Measurements from ENCODE around the gene PARP1.
"Not testable (repeated sequence)": the region's sequence is repeated elsewhere in the genome, so short reads cannot be mapped to it uniquely, and the experiment has no call there.

The PARP1 gene
- 81.9 to 167 (median 128) reads per million in 4 donors for total RNA-seq

DNA sequence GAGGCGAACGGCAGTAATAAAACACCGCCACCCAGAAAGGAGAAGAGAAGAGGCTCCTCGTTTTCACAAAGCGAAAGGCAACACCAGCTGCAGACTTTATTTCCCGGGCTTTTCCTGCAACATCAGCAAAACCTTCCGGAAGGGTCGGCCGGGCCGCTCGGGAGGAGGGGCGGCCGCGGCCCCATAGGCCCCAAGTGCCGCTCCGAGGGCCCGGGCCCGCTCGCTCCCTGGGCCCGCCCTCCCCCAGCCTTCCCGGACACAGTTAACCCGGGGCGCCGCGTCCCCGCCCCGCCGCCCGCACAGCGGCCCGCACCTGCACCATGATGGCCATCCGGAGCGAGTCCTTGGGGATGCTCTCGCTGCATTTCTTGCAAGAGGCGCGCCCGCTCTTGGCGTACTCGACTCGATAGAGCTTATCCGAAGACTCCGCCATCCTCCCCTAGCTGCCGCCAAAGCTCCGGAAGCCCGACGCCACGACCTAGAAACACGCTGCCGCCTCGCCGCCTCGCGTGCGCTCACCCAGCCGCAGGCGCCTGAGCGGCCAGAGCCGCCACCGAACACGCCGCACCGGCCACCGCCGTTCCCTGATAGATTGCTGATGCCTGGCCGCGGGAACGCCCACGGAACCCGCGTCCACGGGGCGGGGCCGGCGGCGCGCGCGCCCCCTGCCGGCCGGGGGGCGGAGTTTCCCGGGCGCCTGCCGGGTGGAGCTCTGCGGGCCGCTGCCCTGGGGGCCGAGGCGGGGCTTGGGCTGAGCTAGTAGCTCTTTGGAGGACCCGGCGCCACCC lies at the start of gene PARP1:
Gene PARP1, minus strand, starts transcription at position 597 of the 788 bp plus-strand sequence. Its CDS starts 164 bp downstream, at position 433.
- DNase-seq: peak; percentile 78 to 91 (median 80)

DNA sequence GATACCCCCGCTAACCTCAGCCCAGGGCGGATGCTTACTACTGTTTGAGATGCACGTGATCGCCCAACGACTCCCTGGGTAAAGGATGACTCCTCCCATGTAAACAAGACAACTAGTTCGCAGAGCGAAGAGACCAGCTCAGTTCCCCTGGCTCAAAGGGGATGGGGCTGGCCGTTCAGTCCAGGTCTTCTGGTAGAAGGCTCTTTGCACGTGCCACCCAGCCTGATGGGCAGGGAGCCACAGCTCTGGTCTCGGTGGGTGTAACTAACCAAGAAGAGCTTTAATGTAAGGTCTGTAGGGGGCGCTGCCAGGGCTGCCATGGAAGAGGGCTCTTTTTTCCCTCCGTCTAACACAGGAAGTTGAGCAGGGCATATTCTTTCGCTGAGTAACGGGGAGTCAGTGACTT lies 49.4 kb upstream of the PARP1 start:
- DNase-seq: peak in 4 of 5 donors; percentile 18 to 68 (median 29)

DNA sequence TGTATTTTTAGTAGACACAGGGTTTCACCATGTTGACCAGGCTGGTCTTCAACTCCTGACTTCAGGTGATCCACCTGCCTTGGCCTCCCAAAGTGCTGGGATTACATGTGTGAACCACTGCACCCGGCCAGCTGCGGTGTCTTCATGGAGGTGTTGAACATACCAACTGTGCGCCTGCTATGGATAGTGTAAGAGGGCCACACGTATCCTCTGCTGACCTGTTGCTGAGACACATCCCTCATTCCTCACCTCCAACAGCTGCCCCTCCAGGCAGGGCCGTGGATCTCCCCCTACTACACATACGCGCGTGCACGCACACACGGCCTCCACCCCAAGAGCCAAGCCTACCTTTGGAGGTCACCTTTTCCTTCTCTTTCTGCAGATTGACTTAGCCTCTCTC lies 48.0 kb upstream of the PARP1 start:
- no peak for DNase-seq

DNA sequence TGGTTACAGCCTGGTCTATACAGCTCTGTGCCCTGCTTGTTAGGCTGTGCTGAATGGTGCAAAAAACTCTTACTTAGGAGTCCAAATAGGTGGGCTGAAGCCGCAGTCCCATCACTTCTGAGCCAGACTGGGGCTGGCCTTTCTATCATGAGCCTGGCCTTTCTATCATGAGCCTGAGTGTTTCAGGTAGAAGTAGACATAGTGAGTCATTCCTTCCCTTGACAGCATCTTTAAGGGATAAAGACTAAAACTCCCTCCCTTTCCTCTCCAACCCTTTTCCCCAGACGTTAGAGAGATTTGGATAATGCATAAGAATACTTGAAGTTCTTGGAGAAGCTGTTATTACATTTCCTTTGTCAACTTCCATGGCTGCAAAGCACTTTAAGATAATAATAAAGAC lies 46.5 kb upstream of the PARP1 start:
- DNase-seq: no peak

DNA sequence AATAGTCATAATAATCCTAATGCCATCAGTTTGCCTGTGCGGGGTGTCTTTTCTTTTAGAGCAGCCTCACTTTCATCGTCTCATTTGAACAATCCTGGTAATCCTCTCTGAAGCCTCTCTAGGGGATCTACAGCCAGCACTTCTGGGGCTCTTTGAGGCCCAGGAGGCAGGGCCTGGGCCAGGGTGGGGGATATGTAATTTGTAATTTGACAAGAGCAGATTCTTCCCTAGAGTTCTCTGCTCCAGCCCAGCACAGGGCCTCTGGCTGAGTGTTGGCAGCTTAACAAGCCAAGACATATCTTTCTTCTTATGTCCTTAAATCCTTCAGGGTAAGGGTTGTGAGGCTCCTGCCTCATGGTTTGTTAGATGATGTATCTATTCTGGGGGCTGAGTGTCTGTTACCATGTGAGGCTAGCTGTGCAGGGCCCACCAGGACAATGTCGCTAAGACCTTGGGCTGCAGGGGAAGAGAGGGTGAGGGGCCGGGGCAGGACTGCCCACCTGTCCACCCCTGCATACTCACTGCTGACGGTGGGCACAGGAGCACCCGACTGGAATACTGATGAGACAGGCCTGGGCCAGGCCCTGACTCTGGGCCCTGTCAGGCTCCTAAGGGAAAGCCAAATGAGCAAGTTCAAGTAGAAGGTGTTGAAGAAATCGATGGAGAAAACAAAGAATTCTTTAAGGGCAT lies 45.3 kb upstream of the PARP1 start:
- DNase-seq: no peak

DNA sequence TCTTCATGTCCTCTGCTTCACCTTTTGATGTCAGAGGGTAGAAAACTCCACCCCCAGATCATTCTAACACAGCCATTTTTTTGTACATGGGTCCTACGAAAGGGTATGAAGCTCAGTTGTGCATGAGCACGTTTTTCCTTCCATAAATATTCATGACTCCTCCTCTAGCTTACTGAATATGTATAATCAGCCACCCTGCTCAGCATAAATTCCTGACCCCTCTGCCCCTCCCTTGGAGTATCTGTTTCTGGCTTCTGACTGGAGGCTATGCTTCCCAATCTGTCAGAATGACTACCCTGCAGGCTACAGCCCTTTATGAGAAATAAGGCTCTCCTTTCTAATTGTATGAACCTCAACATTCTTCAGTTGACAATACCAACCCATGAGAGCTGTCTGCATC lies 42.8 kb upstream of the PARP1 start:
- DNase-seq: no peak

DNA sequence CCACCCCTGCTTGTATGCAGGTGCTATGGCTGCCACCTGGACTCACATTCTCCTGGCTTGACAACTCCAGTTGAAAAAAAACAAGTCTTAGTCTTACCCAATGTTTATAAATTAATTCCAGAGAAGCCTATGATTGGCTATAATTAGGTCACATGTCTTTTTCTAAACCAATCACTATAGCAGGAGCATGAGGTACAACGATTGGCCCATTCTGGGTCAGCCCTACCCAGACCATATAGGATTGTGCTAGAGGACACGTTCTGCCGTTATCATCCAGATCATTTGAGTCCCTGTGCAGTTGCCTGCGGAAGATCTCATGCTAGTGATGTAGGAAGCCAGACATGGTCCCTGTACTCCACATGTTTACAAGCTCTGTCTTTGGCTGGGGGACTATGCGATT lies 41.9 kb upstream of the PARP1 start:
- DNase-seq: no peak

DNA sequence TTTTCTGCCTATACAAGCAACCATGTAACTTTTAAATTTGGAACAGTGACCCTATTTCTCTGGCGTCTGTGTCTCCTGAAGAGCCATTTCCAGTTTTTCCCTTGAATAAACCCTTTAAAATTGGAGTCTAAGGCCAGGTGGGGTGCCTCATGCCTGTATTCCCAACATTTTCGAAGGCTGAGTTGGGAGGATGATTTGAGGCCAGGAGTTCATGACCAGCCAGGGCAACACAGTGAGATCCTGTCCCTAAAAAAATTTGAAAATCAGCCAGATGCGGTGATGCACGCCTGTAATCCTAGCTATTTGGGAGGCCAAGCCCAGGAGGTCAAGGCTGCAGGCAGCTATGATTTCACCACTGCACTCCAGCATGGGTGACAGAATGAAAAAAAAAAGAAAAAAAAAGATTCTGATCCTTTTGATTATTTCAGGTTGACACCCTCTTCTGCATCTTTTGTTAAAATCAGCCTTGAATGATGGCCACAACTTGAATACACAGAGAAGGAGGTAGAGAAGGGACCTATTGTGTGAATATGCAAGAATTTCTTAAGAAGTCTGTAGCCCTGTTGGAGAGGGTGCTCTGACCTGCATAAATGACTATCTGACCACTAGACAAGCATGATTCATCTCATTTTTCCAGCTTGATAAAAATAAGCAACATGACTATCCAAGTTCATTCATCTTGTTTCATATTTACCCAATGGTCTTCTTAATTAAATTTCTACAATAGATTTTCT lies 40.2 kb upstream of the PARP1 start:
- no peak for DNase-seq

DNA sequence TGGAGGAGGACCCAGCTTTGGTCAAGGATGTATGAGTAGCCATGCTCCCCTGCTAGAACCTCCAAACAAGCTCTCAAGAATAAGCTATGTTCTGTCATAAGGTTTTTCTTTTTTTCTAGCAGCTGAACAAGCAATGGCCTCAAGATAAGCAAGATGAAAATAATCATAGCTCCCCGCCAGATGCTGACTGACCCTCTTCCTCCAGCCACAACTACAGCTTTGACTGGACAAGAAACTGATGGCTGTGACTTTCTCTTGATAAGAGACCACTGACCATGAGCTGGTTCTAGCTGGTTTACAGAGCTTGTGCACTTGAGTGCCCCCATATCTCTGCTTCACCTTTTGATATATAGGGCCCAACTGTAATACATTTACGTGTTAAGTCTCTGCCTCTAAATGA lies 38.2 kb upstream of the PARP1 start:
- DNase-seq: no peak

DNA sequence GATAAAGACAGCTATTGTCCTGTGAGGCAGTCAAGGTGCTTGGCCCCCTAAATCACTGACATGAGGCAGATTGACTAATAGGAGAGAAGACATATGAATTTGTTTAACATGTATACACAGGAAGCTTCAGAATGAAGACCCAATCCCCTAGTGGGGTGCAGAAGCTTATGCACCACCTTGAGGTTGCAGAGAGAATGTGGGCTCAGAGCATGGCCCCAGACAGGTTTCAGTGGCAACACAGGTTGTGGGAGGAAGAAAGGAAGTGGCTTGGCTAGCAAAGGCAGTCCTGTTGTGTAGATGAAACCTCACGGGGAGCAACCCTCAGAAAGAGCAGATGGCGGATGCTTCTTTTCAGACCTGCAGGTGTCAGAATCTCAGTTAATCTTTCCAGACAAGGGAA lies 37.0 kb upstream of the PARP1 start:
- peak in 4 of 5 donors; percentile 35 to 89 (median 43) for DNase-seq

DNA sequence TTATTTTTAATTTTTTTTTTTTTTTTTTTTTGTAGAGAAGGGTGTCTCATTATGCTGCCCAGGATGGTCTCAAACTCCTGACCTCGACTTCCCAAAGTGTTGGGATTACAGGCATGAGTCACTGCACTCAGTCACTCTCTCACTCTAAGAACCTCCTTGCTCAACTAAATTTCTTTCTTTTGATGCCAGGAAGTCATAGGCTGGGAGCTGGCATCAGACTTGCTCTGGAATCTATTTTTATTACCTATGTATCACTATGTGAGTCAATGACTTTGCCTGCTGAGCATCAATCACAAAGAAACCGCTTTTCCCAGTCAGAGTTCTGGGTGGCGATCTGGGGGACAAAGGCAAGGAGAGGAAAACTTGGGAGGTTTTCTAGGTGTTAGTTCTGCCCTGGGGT lies 35.5 kb upstream of the PARP1 start:
- no peak for DNase-seq

DNA sequence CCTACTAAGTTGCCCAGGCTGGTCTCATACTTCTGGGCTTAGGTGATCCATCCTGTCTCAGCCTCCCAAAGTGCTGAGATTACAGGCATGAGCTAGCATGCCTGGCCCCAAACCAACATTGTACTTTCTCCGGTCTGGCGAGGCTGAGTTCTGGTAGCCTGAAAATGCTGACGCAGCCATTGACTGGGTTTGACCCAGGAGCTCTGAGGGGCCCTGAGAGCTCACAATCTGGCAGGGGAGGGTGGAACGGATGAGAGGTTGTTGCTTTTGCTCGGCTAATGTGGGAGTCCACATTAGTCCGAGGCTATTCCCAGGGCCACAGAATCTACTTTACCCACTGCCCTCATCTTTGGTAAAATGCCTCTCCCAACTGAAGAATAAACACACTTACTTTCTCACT lies 35.1 kb upstream of the PARP1 start:
- DNase-seq: no peak

DNA sequence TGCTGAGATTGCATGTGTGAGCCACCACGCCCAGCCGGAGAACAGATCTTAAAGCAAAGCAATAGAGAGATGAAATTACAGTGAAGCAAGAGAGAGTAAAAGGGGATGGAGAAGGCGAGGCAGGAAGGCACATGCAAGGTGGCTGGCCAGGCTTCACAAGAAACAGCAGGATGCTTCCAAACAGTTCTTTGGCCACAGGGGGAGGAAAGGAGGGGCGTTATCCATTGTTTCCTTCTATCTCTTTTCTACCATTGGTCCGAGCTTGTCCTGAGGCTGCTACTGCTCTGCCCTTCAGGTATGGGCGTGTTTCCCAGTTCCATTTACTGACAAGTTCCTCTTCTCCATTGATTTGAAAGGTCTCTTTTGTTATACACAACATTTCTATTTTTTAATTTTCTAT lies 33.7 kb upstream of the PARP1 start:
- no peak for DNase-seq

DNA sequence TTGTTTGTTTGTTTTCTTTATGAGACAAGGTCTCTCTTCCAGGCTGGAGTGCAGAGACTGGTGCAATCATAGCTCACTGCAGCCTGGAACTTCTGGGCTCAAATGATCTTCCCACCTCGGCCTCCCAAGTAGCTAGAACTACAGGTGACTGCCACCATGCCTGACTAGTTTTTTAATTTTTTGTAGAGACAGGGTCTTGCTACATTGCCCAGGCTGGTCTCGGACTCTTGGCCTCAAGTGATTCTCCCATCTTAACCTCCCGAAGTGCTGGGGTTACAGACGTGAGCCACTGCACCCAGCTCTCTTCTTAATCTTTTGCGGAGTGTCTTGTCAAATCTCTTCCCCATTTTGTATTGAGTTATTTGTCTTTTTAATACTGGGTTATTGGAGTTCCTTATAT lies 32.6 kb upstream of the PARP1 start:
- DNase-seq: no peak

DNA sequence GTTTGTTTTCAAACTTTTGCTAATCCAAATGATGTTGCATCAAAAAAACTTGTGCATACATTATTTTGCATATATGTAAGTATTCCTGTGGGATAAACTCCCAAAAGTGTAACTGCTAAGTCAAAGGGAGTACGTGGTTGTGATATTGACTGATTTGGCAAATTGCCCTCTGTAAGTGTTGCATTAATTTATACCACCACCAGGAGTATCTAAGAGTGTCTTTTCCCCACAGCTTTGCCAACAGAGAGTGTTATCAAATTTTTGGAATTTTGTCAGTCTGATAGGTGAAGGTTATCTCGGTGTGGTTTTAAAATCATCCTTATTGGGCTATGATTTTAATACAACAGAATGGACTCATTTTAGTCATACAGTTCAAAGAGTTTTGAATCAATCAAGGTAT lies 30.1 kb upstream of the PARP1 start:
- no peak for DNase-seq

DNA sequence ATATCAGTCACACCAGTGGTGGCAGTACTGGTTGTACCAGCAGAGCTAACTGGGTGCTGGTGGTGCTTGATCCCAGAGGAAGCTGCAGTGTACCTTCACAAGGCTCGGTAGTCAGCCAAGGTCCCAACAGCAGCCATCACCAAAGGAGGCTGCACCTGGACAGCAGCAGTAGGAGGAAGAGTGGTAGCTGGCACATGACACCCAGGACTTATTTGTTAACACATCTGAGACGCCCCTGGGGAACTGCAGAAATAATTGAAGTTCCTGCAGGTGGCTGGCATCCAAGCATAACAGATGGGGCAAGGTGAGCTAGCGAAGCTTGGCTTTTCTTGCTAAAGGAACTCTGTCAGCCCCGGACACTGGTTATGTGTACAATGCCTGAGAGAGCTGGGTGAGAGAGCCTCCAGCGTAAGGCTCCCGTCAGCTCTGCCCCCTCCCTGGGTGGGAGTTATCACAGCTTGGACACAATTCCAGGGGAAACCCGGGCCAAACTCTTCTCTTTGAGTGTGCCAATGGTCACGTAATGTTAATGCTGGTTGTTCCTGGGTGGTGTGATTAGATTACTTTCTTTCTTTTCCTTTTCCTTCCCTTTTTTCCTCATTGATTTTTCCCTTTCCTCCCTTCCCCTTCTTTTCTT lies 29.1 kb upstream of the PARP1 start:
- no peak for DNase-seq

DNA sequence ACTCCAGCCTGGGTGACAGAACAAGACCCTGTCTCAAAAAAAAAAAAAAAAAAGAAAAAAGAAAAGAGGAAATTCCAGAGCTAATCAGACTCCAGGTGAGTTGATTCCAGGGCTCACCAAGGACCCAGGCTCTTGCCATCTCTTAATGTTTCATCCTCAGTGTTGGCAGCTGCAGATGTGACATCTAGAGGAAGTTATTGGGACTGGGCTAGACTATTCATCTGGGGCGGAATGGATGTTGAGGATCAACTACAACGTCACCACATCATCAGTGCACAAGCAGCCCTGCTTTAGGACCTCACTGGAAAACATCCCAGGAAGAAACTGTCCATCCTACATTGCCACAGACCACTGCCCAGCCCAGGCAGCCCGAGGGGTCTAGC lies 28.6 kb upstream of the PARP1 start:
- DNase-seq: no peak

DNA sequence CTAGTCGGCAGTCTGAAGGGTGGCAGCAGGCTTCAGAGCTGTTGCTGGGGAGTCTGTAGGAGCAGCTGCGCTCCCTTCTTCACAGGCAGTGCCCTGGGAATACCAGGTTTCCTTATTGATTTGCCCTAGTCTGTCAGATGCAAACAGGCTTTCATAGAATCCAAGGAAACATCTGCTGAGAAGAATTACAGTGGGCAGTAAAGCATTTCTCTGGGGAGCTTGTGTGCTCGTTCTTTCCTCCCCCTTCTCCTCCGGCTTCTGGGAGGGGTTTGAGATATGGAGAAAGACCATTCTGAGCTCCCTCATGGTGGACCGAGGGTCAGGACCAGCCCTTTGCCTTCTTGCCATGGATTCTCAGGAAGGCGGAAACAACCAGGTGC lies 25.4 kb upstream of the PARP1 start:
- no peak for DNase-seq

DNA sequence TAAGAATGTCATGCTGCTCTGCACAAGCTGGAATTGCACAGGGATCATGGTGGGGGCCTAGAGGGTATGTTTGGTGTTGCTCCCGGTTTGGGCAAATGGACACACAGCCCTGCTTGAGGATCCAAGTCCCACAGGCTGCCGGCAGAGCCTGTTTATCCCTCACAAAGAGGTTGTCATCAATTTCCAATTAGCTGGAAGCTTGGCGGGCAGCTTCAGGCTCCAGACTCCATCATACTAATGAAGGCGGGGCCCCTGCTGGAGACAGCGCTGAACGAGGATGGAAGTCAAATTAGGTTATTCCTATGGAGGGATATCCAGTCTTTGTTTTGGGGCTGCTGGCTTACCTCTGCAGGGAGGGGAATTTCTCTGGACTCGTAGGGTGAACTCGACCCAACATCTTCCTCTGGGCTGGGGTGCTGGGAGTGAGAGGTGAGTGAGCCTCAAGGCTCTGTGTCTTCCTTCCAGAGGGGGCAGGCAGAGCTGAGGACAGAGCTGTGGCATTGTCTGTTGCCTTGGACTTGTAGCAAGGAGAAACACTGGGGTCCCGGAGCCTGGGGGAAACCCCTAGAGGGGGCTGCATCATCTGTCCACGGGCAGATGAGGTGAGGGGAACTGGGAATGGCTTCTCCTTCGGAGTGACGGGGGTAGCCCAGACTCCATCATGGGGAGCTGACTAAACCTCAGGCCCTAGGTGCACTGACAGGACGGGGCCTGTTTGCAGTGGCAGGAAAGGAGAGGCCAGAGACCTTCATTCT lies 24.9 kb upstream of the PARP1 start:
- no peak for DNase-seq

DNA sequence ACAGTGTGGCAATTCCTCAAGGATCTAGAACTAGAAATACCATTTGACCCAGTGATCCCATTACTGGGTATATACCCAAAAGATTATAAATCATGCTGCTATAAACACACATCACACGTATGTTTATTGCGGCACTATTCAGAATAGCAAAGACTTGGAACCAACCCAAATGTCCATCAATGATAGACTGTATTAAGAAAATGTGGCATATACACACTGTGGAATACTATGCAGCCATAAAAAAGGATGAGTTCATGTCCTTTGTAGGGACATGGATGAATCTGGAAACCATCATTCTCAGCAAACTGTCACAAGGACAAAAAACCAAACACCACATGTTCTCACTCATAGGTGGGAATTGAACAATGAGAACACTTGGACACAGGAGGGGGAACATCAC lies 24.0 kb upstream of the PARP1 start:
- not testable (repeated sequence) for DNase-seq

DNA sequence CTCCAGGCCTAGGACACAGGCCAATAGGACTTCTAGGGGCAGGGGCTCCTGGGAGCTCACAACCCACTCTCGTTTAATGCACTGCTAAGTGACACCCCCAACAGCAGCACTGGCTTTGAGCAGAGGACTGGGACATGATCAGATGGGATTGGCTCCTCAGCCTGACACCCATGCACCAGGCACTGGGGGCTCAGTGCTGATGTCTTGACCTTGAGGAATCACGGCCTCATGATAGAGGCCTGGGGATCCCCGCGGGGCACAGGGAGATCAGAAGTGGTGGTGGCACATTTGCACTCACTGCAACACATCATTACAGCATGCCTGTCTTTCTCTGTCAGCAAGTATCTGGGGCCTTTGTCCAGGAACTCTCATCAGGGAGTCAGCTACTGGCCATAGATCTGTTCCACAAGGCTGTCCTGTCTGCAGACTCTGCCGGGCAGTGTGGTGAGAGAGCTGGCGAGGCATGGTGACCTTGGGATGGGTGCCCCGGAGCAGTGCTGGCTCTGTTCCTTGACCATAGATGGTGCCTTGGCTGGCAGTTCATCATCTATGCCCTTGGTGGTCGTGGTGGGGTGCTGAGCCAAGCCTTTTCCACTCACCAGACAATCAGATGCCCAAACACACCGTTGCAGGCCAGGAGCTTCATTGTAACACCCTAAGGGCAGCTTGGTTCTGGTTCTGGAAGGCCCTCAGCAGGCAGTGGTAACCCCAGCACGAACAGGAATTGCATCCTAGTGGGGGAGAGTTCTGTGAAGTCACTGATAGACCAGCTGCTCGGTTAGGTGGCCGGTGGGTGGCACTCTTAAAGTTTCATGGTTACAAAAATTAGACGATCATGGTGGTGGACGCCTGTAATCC lies 22.2 kb upstream of the PARP1 start:
- no peak for DNase-seq

Data from T-helper 1 cell (primary cell).